BLaER1 (cell line): ENCODE measurements around the gene PATE2.

Source experiments
- H3K27ac ChIP-seq: shearing (Covaris generic); formaldehyde crosslinking; 2 replicates; pipeline ENCODE4 v1.8.1; 2022
- H3K27me3 ChIP-seq: shearing (Covaris generic); formaldehyde crosslinking; 2 replicates; pipeline ENCODE4 v1.8.1; 2022
- H3K36me3 ChIP-seq: shearing (Covaris generic); formaldehyde crosslinking; 2 replicates; pipeline ENCODE4 v1.8.1; 2022
- H3K4me1 ChIP-seq: shearing (Covaris generic); formaldehyde crosslinking; 2 replicates; pipeline ENCODE4 v1.8.1; 2022
- H3K4me2 ChIP-seq: shearing (Covaris generic); formaldehyde crosslinking; 2 replicates; pipeline ENCODE4 v1.8.1; 2022
- H3K4me3 ChIP-seq: shearing (Covaris generic); formaldehyde crosslinking; 2 replicates; pipeline ENCODE4 v1.8.1; 2022
- H3K9ac ChIP-seq: shearing (Covaris generic); formaldehyde crosslinking; 2 replicates; pipeline ENCODE4 v1.8.1; 2022
- H3K9me3 ChIP-seq: shearing (Covaris generic); formaldehyde crosslinking; 2 replicates; pipeline ENCODE4 v1.8.1; 2022
- H4K20me1 ChIP-seq: shearing (Covaris generic); formaldehyde crosslinking; 2 replicates; pipeline ENCODE4 v1.8.1; 2022
- Cebpa-rat ChIP-seq: shearing (Covaris generic); IDR thresholded peaks from 2 replicates; pipeline ENCODE4 v1.8.1; 2022

Gene PATE2

DNA sequence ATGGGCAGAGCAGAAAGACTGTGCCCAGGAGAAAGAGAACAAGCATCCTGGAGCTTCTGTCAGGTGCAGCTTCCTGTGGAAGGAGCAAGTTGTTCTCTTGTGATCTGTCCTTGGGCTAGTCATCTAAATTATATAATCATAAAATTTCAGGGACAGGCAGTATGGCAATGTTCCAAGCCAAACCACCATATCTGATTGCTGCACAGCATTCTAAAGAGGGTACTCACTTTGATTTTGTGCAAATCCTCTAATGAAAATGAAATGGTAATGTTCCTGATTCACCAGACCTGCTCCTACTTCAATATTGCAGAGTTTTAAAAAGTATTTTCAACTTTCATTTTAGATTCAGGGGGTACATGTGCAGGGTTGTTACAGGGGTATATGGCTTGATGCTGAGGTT, at the start of gene PATE2:
Gene PATE2, minus strand, starts transcription at position 101 of the 400 bp plus-strand sequence. Its CDS starts 55 bp downstream, at position 46.
- Histone ChIP-seq H3K4me3 (no peak within 1 kb of the TSS), H3K4me2 (no peak within 1 kb of the TSS), H3K27ac (no peak within 1 kb of the TSS), H3K9me3 (no peaks in the 10 kb centered on the region), H4K20me1 (no peaks in the 10 kb centered on the region), H3K4me1 (no peaks in the 10 kb centered on the region), H3K9ac (no peak within 1 kb of the TSS), H3K27me3 (no peaks in the 10 kb centered on the region), H3K36me3 (no peaks in the 10 kb centered on the region)
- no peak for TF ChIP-seq Cebpa-rat

DNA sequence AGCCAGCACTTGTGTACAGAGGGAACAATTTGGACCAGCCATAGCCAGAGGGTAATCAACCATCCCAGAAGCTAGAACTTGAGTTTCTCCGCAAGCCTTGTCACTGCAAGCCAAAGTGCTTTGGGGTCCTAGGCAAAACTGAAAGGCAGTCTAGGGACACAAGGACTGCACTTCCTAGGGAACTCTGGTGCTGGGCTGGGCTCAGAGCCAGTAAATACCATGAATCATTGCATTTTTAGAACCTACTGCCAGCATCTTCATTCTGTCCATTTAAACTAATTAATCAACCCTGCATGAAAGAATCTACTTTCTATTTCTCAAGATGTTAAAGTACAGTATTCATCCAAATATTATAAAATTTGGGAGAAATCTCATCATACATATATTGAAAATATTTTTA, 29.3 kb upstream of the PATE2 start:
- 0 out of 2 replicates have a peak, but pooled peaks cover 3% of the 10 kb centered on the region for H3K27me3 ChIP-seq
- peaks cover 10% of the 10 kb centered on the region for H3K9me3 ChIP-seq
- no peak overlapping the region for H3K4me3 ChIP-seq
- no peaks in the 10 kb centered on the region; the same call in 1 of the 2 replicates for H3K36me3 ChIP-seq
- no peaks in the 10 kb centered on the region for H3K4me1 ChIP-seq
- no peaks in the 10 kb centered on the region for H4K20me1 ChIP-seq
- no peak for TF ChIP-seq Cebpa-rat
- H3K4me2 ChIP-seq = no peak overlapping the region
- no peak overlapping the region for H3K27ac ChIP-seq
- H3K9ac ChIP-seq = no peak overlapping the region

DNA sequence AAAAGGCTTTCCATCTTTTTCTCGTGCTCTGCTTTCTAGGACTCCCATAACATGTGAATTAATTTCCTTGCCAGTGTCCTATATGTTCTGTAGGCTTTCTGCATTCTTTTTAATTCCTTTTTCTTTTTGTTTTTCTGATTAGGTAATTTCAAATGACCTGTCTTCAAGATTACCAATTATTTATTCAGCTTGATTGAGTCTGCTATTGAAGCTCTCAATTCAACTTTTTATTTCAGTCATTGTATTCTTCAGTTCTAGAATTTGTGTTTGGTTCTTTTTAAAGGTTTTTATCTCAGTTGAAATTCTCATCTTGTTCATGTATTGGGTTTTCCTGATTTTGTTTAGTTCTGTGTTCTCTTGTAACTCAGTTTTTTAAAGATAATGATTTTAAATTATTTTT, 23.8 kb upstream of the PATE2 start:
- peaks cover 33% of the 10 kb centered on the region for H3K9me3 ChIP-seq
- no peak overlapping the region for H3K4me3 ChIP-seq
- H4K20me1 ChIP-seq = no peaks in the 10 kb centered on the region
- no peaks in the 10 kb centered on the region; the same call in 1 of the 2 replicates for H3K36me3 ChIP-seq
- H3K4me1 ChIP-seq = no peaks in the 10 kb centered on the region
- no peak for TF ChIP-seq Cebpa-rat
- no peak overlapping the region for H3K4me2 ChIP-seq
- H3K9ac ChIP-seq = no peak overlapping the region
- no peaks in the 10 kb centered on the region for H3K27me3 ChIP-seq
- no peak overlapping the region for H3K27ac ChIP-seq

DNA sequence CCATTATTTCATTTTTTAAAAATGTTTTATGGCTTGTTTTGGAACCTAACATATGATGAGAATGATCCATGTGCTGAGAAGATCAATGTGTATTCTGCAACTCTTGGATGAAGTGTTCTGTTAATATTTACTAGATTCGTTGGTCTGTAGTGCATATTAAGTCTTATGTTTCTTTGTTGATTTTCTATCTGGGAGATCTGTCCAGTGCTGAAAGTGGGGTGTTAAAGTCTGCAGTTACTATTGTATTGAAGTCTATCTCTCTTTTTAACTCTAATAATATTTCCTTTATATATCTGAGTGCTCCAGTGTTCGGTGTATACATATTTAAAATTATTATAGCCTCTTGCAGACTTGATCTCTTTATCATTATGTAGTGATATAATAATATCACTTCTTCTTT, 21.2 kb upstream of the PATE2 start:
- H4K20me1 ChIP-seq = no peaks in the 10 kb centered on the region
- no peaks in the 10 kb centered on the region; the same call in 1 of the 2 replicates for H3K36me3 ChIP-seq
- H3K27ac ChIP-seq = no peak overlapping the region
- no peaks in the 10 kb centered on the region for H3K27me3 ChIP-seq
- peaks cover 37% of the 10 kb centered on the region for H3K9me3 ChIP-seq
- no peak overlapping the region for H3K4me2 ChIP-seq
- no peaks in the 10 kb centered on the region for H3K4me1 ChIP-seq
- H3K9ac ChIP-seq = no peak overlapping the region
- TF ChIP-seq Cebpa-rat = no peak
- no peak overlapping the region for H3K4me3 ChIP-seq

DNA sequence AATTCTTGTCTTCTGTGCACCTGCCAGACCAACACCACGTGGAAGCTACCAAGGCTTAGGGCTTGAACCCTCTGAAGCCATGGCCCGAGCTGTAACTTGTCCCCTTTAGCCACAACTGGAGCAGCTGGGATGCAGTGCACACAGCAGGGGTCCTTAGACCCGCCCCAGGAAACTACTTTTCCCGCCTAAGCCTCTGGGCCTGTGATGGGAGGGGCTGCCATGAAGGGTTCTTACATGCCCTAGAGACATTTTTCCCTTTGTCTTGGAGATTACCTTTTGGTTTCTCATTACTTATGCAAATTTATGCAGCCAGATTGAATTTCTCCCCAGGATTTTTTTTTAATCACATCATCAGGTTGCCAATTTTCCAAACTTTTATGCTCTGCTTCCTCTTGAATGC, 19.0 kb upstream of the PATE2 start:
- no peak overlapping the region for H3K4me2 ChIP-seq
- H4K20me1 ChIP-seq = no peaks in the 10 kb centered on the region
- H3K9me3 ChIP-seq = peaks cover 25% of the 10 kb centered on the region
- no peak for TF ChIP-seq Cebpa-rat
- no peak overlapping the region for H3K27ac ChIP-seq
- H3K36me3 ChIP-seq = no peaks in the 10 kb centered on the region
- no peak overlapping the region for H3K4me3 ChIP-seq
- no peaks in the 10 kb centered on the region for H3K4me1 ChIP-seq
- H3K27me3 ChIP-seq = no peaks in the 10 kb centered on the region
- no peak overlapping the region for H3K9ac ChIP-seq

DNA sequence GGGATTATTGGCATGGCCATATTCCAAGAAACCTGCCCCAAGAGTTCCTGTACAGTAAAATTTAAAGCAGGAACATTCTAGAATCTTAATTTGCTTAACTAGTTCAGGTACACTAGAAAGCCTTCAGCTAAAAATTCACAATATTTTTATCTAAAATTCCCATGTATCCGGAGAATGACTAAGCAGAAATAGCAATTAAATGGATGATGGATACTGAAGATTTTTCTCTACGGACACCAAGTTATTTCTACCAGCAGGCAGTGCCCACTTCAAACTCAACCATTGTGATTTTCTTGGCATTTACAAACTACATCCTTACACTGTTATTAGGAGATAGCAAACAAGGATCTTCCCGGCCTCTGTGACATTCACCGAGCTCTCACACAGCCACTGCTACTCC, 12.2 kb upstream of the PATE2 start:
- H3K27ac ChIP-seq = no peak overlapping the region
- no peaks in the 10 kb centered on the region for H3K36me3 ChIP-seq
- no peaks in the 10 kb centered on the region for H4K20me1 ChIP-seq
- no peak overlapping the region for H3K4me3 ChIP-seq
- no peak overlapping the region for H3K9ac ChIP-seq
- no peaks in the 10 kb centered on the region for H3K27me3 ChIP-seq
- H3K4me2 ChIP-seq = no peak overlapping the region
- TF ChIP-seq Cebpa-rat = no peak
- no peaks in the 10 kb centered on the region for H3K9me3 ChIP-seq
- no peaks in the 10 kb centered on the region for H3K4me1 ChIP-seq

DNA sequence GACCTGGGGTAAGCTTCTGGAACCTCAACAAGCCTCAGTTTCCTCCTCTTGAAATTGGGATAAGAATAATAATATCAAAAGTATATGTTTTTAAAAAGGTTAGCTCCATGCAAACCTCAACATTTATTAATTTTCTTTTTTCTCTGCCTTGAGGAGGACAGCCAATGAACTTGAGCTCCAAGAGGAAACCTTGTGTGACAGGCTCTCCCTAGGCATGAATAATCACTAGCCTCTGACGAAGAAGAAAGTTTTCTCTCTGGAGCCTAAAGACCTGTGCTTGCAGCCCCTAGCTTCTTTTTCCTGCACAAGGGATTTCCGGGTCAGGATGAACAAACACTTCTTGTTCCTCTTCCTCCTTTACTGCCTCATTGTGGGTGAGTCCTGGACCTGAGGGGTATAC, 9.2 kb upstream of the PATE2 start, which contains the start of gene PATE3:
Gene PATE3, plus strand, starts transcription at position 301 of the 400 bp plus-strand sequence. Its CDS starts 25 bp downstream, at position 326.
- Histone ChIP-seq H3K9me3 (no peaks in the 10 kb centered on the region), H3K9ac (no peak within 1 kb of the TSS), H3K4me1 (no peaks in the 10 kb centered on the region), H3K4me3 (no peak within 1 kb of the TSS), H3K27ac (no peak within 1 kb of the TSS), H3K4me2 (no peak within 1 kb of the TSS), H3K36me3 (no peaks in the 10 kb centered on the region), H3K27me3 (no peaks in the 10 kb centered on the region), H4K20me1 (no peaks in the 10 kb centered on the region)
- no peak for TF ChIP-seq Cebpa-rat

DNA sequence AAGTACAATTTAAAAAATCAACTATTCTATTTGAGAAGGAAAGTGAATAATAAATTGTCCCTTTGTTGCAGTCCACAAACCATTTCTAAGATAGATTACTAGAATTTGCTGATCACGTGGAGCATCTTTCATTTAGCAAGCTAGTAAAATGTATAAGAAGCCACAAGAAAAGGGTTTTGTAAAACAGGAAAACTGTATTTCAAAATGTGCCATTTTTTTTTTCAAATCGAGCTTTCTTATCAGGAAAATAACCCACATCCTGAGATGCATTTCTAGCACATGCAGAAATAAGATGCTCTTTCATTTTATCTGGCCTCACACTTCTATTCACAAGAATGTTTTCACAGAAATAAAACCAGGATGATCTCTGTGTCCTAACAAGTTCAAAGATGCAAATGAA, 6.0 kb upstream of the PATE2 start:
- Histone ChIP-seq H3K9ac (no peak overlapping the region), H3K4me2 (no peak overlapping the region), H3K4me3 (no peak overlapping the region), H3K4me1 (no peaks in the 10 kb centered on the region), H3K27ac (no peak overlapping the region), H3K36me3 (no peaks in the 10 kb centered on the region), H3K9me3 (no peaks in the 10 kb centered on the region), H4K20me1 (no peaks in the 10 kb centered on the region), H3K27me3 (no peaks in the 10 kb centered on the region)
- TF ChIP-seq Cebpa-rat = no peak

DNA sequence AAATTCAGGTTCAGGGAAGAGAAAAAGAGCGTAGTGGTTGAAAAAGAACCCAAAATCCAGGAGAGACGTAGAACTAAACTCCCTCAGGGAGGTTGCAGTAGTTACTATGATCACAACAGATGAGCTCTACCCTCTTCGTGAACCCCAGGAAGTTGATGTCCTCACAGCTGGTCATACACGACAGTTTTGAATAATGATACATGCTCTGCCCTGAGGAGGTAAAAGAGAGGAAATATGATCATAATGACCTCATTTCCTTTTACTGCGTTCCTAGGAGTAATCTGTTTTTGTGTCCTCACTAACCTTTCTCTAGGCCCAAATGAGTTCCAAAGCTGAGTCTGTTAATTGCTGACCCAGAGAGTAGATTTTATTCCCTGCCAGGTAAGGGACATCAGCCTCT, 1.3 kb downstream of the PATE2 start:
- Histone ChIP-seq H3K4me2 (no peak overlapping the region), H3K27me3 (no peaks in the 10 kb centered on the region), H3K4me1 (no peaks in the 10 kb centered on the region), H3K9me3 (no peaks in the 10 kb centered on the region), H3K4me3 (no peak overlapping the region), H3K27ac (no peak overlapping the region), H4K20me1 (no peaks in the 10 kb centered on the region), H3K9ac (no peak overlapping the region), H3K36me3 (no peaks in the 10 kb centered on the region)
- no peak for TF ChIP-seq Cebpa-rat

DNA sequence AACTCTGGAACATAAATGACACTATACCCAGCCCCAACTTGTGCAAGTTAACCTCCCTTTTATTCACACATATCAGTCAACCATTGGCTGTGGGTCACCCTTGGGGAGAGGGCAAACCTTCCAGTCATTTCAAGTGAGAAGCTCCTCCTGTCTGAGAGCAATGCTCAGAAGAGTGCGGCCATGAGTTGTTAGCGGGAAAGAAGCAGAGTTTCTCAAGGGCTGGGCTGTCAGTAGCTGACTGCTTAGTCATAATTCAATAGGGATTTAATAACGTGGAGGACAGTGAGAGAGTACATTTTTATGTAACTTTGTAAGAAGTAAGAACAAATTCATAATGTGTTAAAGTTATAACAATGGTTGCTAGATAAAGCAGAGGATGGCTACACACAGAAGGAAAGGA, 5.1 kb downstream of the PATE2 start:
- Histone ChIP-seq H3K36me3 (no peaks in the 10 kb centered on the region), H3K4me2 (no peak overlapping the region), H3K27ac (no peak overlapping the region), H4K20me1 (no peaks in the 10 kb centered on the region), H3K27me3 (no peaks in the 10 kb centered on the region), H3K9ac (no peak overlapping the region), H3K4me1 (peaks cover 13% of the 10 kb centered on the region), H3K9me3 (no peaks in the 10 kb centered on the region), H3K4me3 (no peak overlapping the region)
- TF ChIP-seq Cebpa-rat = no peak
